SK-N-SH treated with all-trans-retinoic acid at 6 μM for 48 hours (cell line): ENCODE measurements around the gene CGN.

Source experiments
- ATAC-seq: fragments of 200-7000 bp; cut with Tn5 transposase; 3 replicates; pipeline ENCODE4 v1.9.1; 2020; ENCODE audit warnings: mild to moderate bottlenecking, moderate library complexity
- ARNTL ChIP-seq: fragments of 450-650 bp; formaldehyde crosslinking; IDR thresholded peaks from 2 replicates; pipeline ENCODE4 v1.5.0; 2020; ENCODE audit warnings: low read depth, mild to moderate bottlenecking, moderate library complexity, borderline replicate concordance
- BACH2 ChIP-seq: fragments of 250-450 bp; sonication (Bioruptor Pico); IDR thresholded peaks from 2 replicates; pipeline ENCODE4 v1.9.0; 2021; ENCODE audit warnings: mild to moderate bottlenecking, borderline replicate concordance
- CREB5 ChIP-seq: fragments of 250-450 bp; sonication (Bioruptor Pico); IDR thresholded peaks from 2 replicates; pipeline ENCODE4 v1.5.1; 2020; ENCODE audit warnings: low read depth, mild to moderate bottlenecking, moderate library complexity
- CSDC2 ChIP-seq: fragments of 250-450 bp; sonication (Bioruptor Pico); IDR thresholded peaks from 2 replicates; pipeline ENCODE4 v1.5.0; 2020; ENCODE audit warnings: mild to moderate bottlenecking, moderate library complexity
- CSRNP3 ChIP-seq: fragments of 250-450 bp; sonication (Bioruptor Pico); IDR thresholded peaks from 2 replicates; pipeline ENCODE4 v1.5.1; 2021; ENCODE audit warnings: mild to moderate bottlenecking, moderate library complexity
- ESRRG ChIP-seq: fragments of 250-450 bp; sonication (Bioruptor Pico); IDR thresholded peaks from 2 replicates; pipeline ENCODE4 v1.6.1; 2021; ENCODE audit warnings: mild to moderate bottlenecking
- GLIS3 ChIP-seq: fragments of 250-450 bp; sonication (Bioruptor Pico); IDR thresholded peaks from 2 replicates; pipeline ENCODE4 v1.5.0; 2020; ENCODE audit warnings: mild to moderate bottlenecking, moderate library complexity
- ISL1 ChIP-seq: fragments of 250-450 bp; sonication (Bioruptor Pico); IDR thresholded peaks from 2 replicates; pipeline ENCODE4 v2.1.2; 2022; ENCODE audit warnings: mild to moderate bottlenecking, moderate library complexity
- OSR1 ChIP-seq: fragments of 250-450 bp; sonication (Bioruptor Pico); IDR thresholded peaks from 2 replicates; pipeline ENCODE4 v1.8.0; 2022; ENCODE audit warnings: moderate library complexity, mild to moderate bottlenecking, inconsistent platforms
- PATZ1 ChIP-seq: fragments of 250-450 bp; sonication (Bioruptor Pico); IDR thresholded peaks from 2 replicates; pipeline ENCODE4 v1.8.0; 2020; ENCODE audit warnings: mild to moderate bottlenecking, moderate library complexity, borderline replicate concordance
- POU6F1 ChIP-seq: fragments of 250-450 bp; sonication (Bioruptor Pico); IDR thresholded peaks from 2 replicates; pipeline ENCODE4 v1.8.0; 2021; ENCODE audit warnings: low read depth, mild to moderate bottlenecking, moderate library complexity, borderline replicate concordance
- PPARA ChIP-seq: fragments of 250-450 bp; sonication (Bioruptor Pico); IDR thresholded peaks from 2 replicates; pipeline ENCODE4 v1.5.0; 2020; ENCODE audit warnings: mild to moderate bottlenecking, borderline replicate concordance
- RARB ChIP-seq: fragments of 250-450 bp; sonication (Bioruptor Pico); IDR thresholded peaks from 2 replicates; pipeline ENCODE4 v1.8.0; 2021; ENCODE audit warnings: mild to moderate bottlenecking, moderate library complexity
- SNAI2 ChIP-seq: fragments of 250-450 bp; sonication (Bioruptor Pico); IDR thresholded peaks from 2 replicates; pipeline ENCODE4 v1.5.0; 2020; ENCODE audit warnings: mild to moderate bottlenecking, moderate library complexity
- TCF4 ChIP-seq: fragments of 250-450 bp; sonication (Bioruptor Pico); IDR thresholded peaks from 2 replicates; pipeline ENCODE4 v1.8.0; 2021; ENCODE audit warnings: mild to moderate bottlenecking, moderate library complexity, borderline replicate concordance
- TOX ChIP-seq: fragments of 250-450 bp; sonication (Bioruptor Pico); IDR thresholded peaks from 2 replicates; pipeline ENCODE4 v1.8.0; 2021; ENCODE audit warnings: mild to moderate bottlenecking, moderate library complexity, borderline replicate concordance
- TSHZ2 ChIP-seq: fragments of 250-450 bp; sonication (Bioruptor Pico); IDR thresholded peaks from 2 replicates; pipeline ENCODE4 v1.5.0; 2020; ENCODE audit warnings: mild to moderate bottlenecking, moderate library complexity
- ZFP3 ChIP-seq: fragments of 250-450 bp; sonication (Bioruptor Pico); IDR thresholded peaks from 2 replicates; pipeline ENCODE4 v1.5.0; 2020; ENCODE audit warnings: mild to moderate bottlenecking, moderate library complexity
- ZFP30 ChIP-seq: fragments of 450-650 bp; formaldehyde crosslinking; IDR thresholded peaks from 2 replicates; pipeline ENCODE4 v1.5.0; 2022; ENCODE audit warnings: mild to moderate bottlenecking, moderate library complexity
- ZNF565 ChIP-seq: fragments of 450-650 bp; formaldehyde crosslinking; conservative IDR thresholded peaks from 2 replicates; pipeline ENCODE4 v1.5.0; 2020; ENCODE audit warnings: low read depth, mild to moderate bottlenecking, moderate library complexity
- ZNF70 ChIP-seq: fragments of 450-650 bp; formaldehyde crosslinking; IDR thresholded peaks from 2 replicates; pipeline ENCODE4 v1.5.0; 2020; ENCODE audit warnings: mild to moderate bottlenecking, moderate library complexity
- ZNF8 ChIP-seq: fragments of 450-650 bp; formaldehyde crosslinking; IDR thresholded peaks from 2 replicates; pipeline ENCODE4 v1.5.0; 2020; ENCODE audit warnings: mild to moderate bottlenecking, moderate library complexity

CGN gene

GRCh38 chr1:151515265-151515664 lies 4.1 kb downstream of the CGN start:
- TF ChIP-seq TCF4 (CRISPR knock-in tag): no peak
- no peak for TF ChIP-seq ESRRG (CRISPR knock-in tag)
- no peak for TF ChIP-seq ZNF565 (CRISPR knock-in tag)
- TF ChIP-seq ISL1 (CRISPR knock-in tag): no peak
- no peak for TF ChIP-seq BACH2 (CRISPR knock-in tag)
- TF ChIP-seq ZFP30 (CRISPR knock-in tag): no peak
- TF ChIP-seq ZNF8 (CRISPR knock-in tag): no peak
- TF ChIP-seq ZNF70 (CRISPR knock-in tag): no peak
- TF ChIP-seq RARB: no peak
- no peak for ATAC-seq

- ATAC-seq: no peak
- TF ChIP-seq ESRRG (CRISPR knock-in tag): no peak
- no peak for TF ChIP-seq ARNTL (CRISPR knock-in tag)
- no peak for TF ChIP-seq ZNF8 (CRISPR knock-in tag)
Measured at GRCh38 chr1:151516031-151516511, 4.9 kb downstream of the CGN start.

- no peak for TF ChIP-seq RARB
- TF ChIP-seq TCF4 (CRISPR knock-in tag): no peak
- TF ChIP-seq BACH2 (CRISPR knock-in tag): no peak
- no peak for TF ChIP-seq CSDC2 (CRISPR knock-in tag)
- TF ChIP-seq ZFP30 (CRISPR knock-in tag): no peak
- TF ChIP-seq TSHZ2: no peak
- no peak for TF ChIP-seq PPARA (CRISPR knock-in tag)
- TF ChIP-seq PATZ1 (CRISPR knock-in tag): no peak
- TF ChIP-seq TOX: no peak
- no peak for TF ChIP-seq ZFP3
- no peak for TF ChIP-seq OSR1 (CRISPR knock-in tag)
- no peak for TF ChIP-seq POU6F1 (CRISPR knock-in tag)
- TF ChIP-seq ARNTL (CRISPR knock-in tag): no peak
- no peak for TF ChIP-seq CREB5 (CRISPR knock-in tag)
- TF ChIP-seq GLIS3 (CRISPR knock-in tag): no peak
- ATAC-seq: no peak
Measured at GRCh38 chr1:151518431-151518830, 7.2 kb downstream of the CGN start.

- TF ChIP-seq CSRNP3 (no peak), ZFP30 (CRISPR knock-in tag) (no peak), PPARA (CRISPR knock-in tag) (no peak), ISL1 (CRISPR knock-in tag) (no peak), SNAI2 (CRISPR knock-in tag) (no peak), ZNF565 (CRISPR knock-in tag) (no peak), ESRRG (CRISPR knock-in tag) (no peak), TOX (no peak), ARNTL (CRISPR knock-in tag) (no peak), POU6F1 (CRISPR knock-in tag) (no peak), PATZ1 (CRISPR knock-in tag) (no peak)
- TF ChIP-seq, all 23 proteins: peak for 0
- ATAC-seq: no peak
Measured at GRCh38 chr1:151518936-151519335, 7.7 kb downstream of the CGN start.
